GM12864 (cell line): ENCODE measurements around the gene TOM1L1.

Experiments
- DNase-seq: peaks from one replicate; pipeline ENCODE4 v3.0.0-alpha.2; 2011; ENCODE audit warnings: low read depth
- H3K4me3 ChIP-seq: 2 replicates; pipeline ENCODE4 v1.5.1; 2011; ENCODE audit warnings: mild to moderate bottlenecking, low read depth, low read length, control low read depth
- CTCF ChIP-seq: IDR thresholded peaks from 2 replicates; pipeline ENCODE4 v1.5.1; 2011; ENCODE audit warnings: low read depth, mild to moderate bottlenecking, moderate library complexity, low read length, control low read depth, inconsistent platforms; ENCODE audit errors: missing control alignments

TOM1L1 gene

GRCh38 chr17:54900457-54901229, at the start of gene TOM1L1:
Gene TOM1L1 (plus strand): TSS chr17:54900852. CDS start chr17:54900866, 14 bp downstream.
- TF ChIP-seq CTCF: no peak
- DNase-seq: no peak
- H3K4me3 ChIP-seq: peak within 1 kb of the TSS; percentile 45

GRCh38 chr17:54859187-54859586, 41.5 kb upstream of the TOM1L1 start:
- DNase-seq: no peak
- no peak for TF ChIP-seq CTCF
- no peak overlapping the region for H3K4me3 ChIP-seq

GRCh38 chr17:54860617-54861470, 39.8 kb upstream of the TOM1L1 start:
- no peak for DNase-seq
- no peak for TF ChIP-seq CTCF
- H3K4me3 ChIP-seq: no peak overlapping the region

GRCh38 chr17:54861471-54861983, 39.1 kb upstream of the TOM1L1 start:
- TF ChIP-seq CTCF: no peak
- no peak for DNase-seq
- no peak overlapping the region for H3K4me3 ChIP-seq

- TF ChIP-seq CTCF: no peak
- no peak overlapping the region for H3K4me3 ChIP-seq
- no peak for DNase-seq
Observed at GRCh38 chr17:54863176-54863575, 37.5 kb upstream of the TOM1L1 start.

- no peak overlapping the region for H3K4me3 ChIP-seq
- no peak for DNase-seq
- no peak for TF ChIP-seq CTCF
Observed at GRCh38 chr17:54864070-54864469, 36.6 kb upstream of the TOM1L1 start.
